ENCODE data around the gene NEU2. TPM values are rescaled to one million over a fixed set of nuclear protein-coding genes. Genes with fewer than 3 reads are reported as not detected.

The NEU2 gene
- polyA plus RNA-seq, 3 donors = not detected

GRCh38 chr2:233042549-233042948 lies 10.1 kb downstream of the NEU2 start:
- no peak for TF ChIP-seq CTCF (IDR thresholded peaks at IDR 0.05)
- Mint-ChIP-seq H3K27me3 (ENCODE audit: low read depth in 3 of 3) (peaks cover 0 to 2% (median 1%) of the 10 kb centered on the region in 3 donors), H3K9me3 (no peaks in the 10 kb centered on the region), H3K4me1 (peaks cover 9% of the 10 kb centered on the region), H3K36me3 (no peaks in the 10 kb centered on the region), H3K4me3 (no peak overlapping the region), H3K27ac (peak overlapping the region in 2 of 7 donors; percentile 26 to 58)
- no peak for DNase-seq
- no peak overlapping the region for H2AFZ ChIP-seq (ENCODE audit: insufficient read depth, low read depth, low read length, poor library complexity, severe bottlenecking)
- H3K36me3 ChIP-seq (replicated peaks in 1 of 2; ENCODE audit: control insufficient read depth in 1 of 2, insufficient read depth in 2 of 2, low read length in 2 of 2) = no peaks in the 10 kb centered on the region
- H3K79me2 ChIP-seq (ENCODE audit: insufficient read depth, low read length) = no peaks in the 10 kb centered on the region
- peaks cover 0 to 6% of the 10 kb centered on the region in 2 donors for H3K4me1 ChIP-seq (ENCODE audit: control insufficient read depth in 1 of 2, insufficient read depth in 2 of 2, low read length in 2 of 2)
- no peaks in the 10 kb centered on the region for H3K9me3 ChIP-seq (replicated peaks in 1 of 2; ENCODE audit: control insufficient read depth in 1 of 2, insufficient read depth in 1 of 2, low read length in 2 of 2)
- no peak overlapping the region for H3K27ac ChIP-seq (ENCODE audit: low read depth in 1 of 2, low read length in 2 of 2)
- no peak overlapping the region for H3K4me3 ChIP-seq (replicated peaks in 1 of 3; ENCODE audit: low read depth in 2 of 3, low read length in 3 of 3)
- H3K9ac ChIP-seq (ENCODE audit: insufficient read depth, low read length, poor library complexity, severe bottlenecking) = no peak overlapping the region
- 96% methylated on average over 7 of the region's 9 CpGs for WGBS (ENCODE audit: insufficient coverage)
- no peaks in the 10 kb centered on the region for H3K27me3 ChIP-seq (ENCODE audit: control insufficient read depth in 2 of 2, insufficient read depth in 2 of 2, low read length in 2 of 2)
- H3K4me2 ChIP-seq (replicated peaks; ENCODE audit: extremely low read depth, low read length, poor library complexity, severe bottlenecking) = no peak overlapping the region
- intact Hi-C loops (cut with micrococcal nuclease) = no loop called here
- H4K20me1 ChIP-seq (ENCODE audit: insufficient read depth, low read length) = no peaks in the 10 kb centered on the region

- DNase-seq = no peak
- no peak for TF ChIP-seq CTCF (IDR thresholded peaks at IDR 0.05)
- H3K36me3 ChIP-seq (replicated peaks in 1 of 2; ENCODE audit: control insufficient read depth in 1 of 2, insufficient read depth in 2 of 2, low read length in 2 of 2) = no peaks in the 10 kb centered on the region
These were observed 12.6 kb downstream of the NEU2 start for GRCh38 chr2:233044974-233045605.

More at GRCh38 chr2:233044974-233045605, 12.6 kb downstream of the NEU2 start:
- H3K27ac Mint-ChIP-seq = no peak overlapping the region
- no peaks in the 10 kb centered on the region for H3K36me3 Mint-ChIP-seq
- no peaks in the 10 kb centered on the region for H3K9me3 Mint-ChIP-seq
- H3K4me1 Mint-ChIP-seq = peaks cover 11% of the 10 kb centered on the region
- H3K27ac ChIP-seq (ENCODE audit: low read depth in 1 of 2, low read length in 2 of 2) = no peak overlapping the region
- H3K27me3 ChIP-seq (ENCODE audit: control insufficient read depth in 2 of 2, insufficient read depth in 2 of 2, low read length in 2 of 2) = no peaks in the 10 kb centered on the region
- no peaks in the 10 kb centered on the region for H3K9me3 ChIP-seq (replicated peaks in 1 of 2; ENCODE audit: control insufficient read depth in 1 of 2, insufficient read depth in 1 of 2, low read length in 2 of 2)
- H2AFZ ChIP-seq (ENCODE audit: insufficient read depth, low read depth, low read length, poor library complexity, severe bottlenecking) = no peak overlapping the region
- H3K4me2 ChIP-seq (replicated peaks; ENCODE audit: extremely low read depth, low read length, poor library complexity, severe bottlenecking) = no peak overlapping the region
- no peaks in the 10 kb centered on the region for H3K79me2 ChIP-seq (ENCODE audit: insufficient read depth, low read length)
- H3K9ac ChIP-seq (ENCODE audit: insufficient read depth, low read length, poor library complexity, severe bottlenecking) = no peak overlapping the region
- 97% methylated on average over 5 of the region's 9 CpGs for WGBS (ENCODE audit: insufficient coverage)
- peaks cover 0 to 6% of the 10 kb centered on the region in 2 donors for H3K4me1 ChIP-seq (ENCODE audit: control insufficient read depth in 1 of 2, insufficient read depth in 2 of 2, low read length in 2 of 2)
- H3K27me3 Mint-ChIP-seq (ENCODE audit: low read depth in 3 of 3) = peaks cover 3 to 7% (median 5%) of the 10 kb centered on the region in 3 donors
- no peak overlapping the region for H3K4me3 ChIP-seq (replicated peaks in 1 of 3; ENCODE audit: low read depth in 2 of 3, low read length in 3 of 3)
- H4K20me1 ChIP-seq (ENCODE audit: insufficient read depth, low read length) = no peaks in the 10 kb centered on the region
- H3K4me3 Mint-ChIP-seq = no peak overlapping the region
- intact Hi-C loops (cut with micrococcal nuclease) = no loop called here

All from CD14-positive monocyte (primary cell).